Measurements from ENCODE around the gene VAMP1. TPM values are rescaled to one million over a fixed set of nuclear protein-coding genes. Genes with fewer than 3 reads are reported as not detected.
"Not testable (repeated sequence)": the region's sequence is repeated elsewhere in the genome, so short reads cannot be mapped to it uniquely, and the experiment has no call there.

VAMP1 gene
- polyA plus RNA-seq, 2 donors = 4.3 to 6.6 TPM

DNA sequence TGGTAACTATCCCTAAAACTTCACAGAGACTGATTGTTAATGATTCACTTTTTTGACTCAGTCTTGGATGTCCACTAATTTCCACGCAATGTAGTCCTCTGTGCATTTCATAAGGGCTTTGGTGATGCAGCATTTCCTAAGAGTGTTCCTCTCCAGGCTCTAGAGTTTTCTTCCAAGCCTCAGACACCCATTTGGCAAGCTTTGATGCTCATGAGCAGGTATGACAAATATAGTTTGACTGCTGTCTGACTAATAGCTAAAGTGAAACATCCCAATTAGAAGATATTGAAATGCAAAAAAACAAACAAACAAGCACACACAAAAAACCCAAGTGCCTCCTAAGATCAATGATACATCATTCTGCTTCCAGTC is 1.5 kb upstream of the VAMP1 start:
- 70 to 94% methylated on average over 1 of the region's 1 CpG for WGBS, 2 donors
- H3K36me3 ChIP-seq (ENCODE audit: control insufficient read depth in 2 of 2, insufficient read depth in 2 of 2, low read length in 1 of 2) = no peaks in the 10 kb centered on the region
- H3K27ac ChIP-seq (ENCODE audit: low read depth in 2 of 2, low read length in 1 of 2) = no peak overlapping the region
- H3K9me3 ChIP-seq (ENCODE audit: control insufficient read depth in 2 of 2, insufficient read depth in 1 of 2, low read depth in 1 of 2, low read length in 1 of 2) = no peaks in the 10 kb centered on the region
- peaks cover 0 to 3% of the 10 kb centered on the region in 2 donors for H3K4me1 ChIP-seq (ENCODE audit: control insufficient read depth in 2 of 2, insufficient read depth in 2 of 2, low read length in 1 of 2)
- H3K4me3 ChIP-seq (ENCODE audit: low read depth in 1 of 2, low read length in 2 of 2) = no peak overlapping the region
- H3K27me3 ChIP-seq (ENCODE audit: control insufficient read depth in 1 of 2, insufficient read depth in 2 of 2, low read length in 2 of 2) = no peaks in the 10 kb centered on the region

GRCh38 chr12:6469609-6470374 is 685 bp downstream of the VAMP1 start:
- H3K36me3 ChIP-seq (ENCODE audit: control insufficient read depth in 2 of 2, insufficient read depth in 2 of 2, low read length in 1 of 2) = peaks cover 0 to 6% of the 10 kb centered on the region in 2 donors
- no peaks in the 10 kb centered on the region for H3K9me3 ChIP-seq (ENCODE audit: control insufficient read depth in 2 of 2, insufficient read depth in 1 of 2, low read depth in 1 of 2, low read length in 1 of 2)
- H3K27me3 ChIP-seq (ENCODE audit: control insufficient read depth in 1 of 2, insufficient read depth in 2 of 2, low read length in 2 of 2) = no peaks in the 10 kb centered on the region
- WGBS, 2 donors = 12 to 22% methylated on average over 16 of the region's 16 CpGs
- peaks cover 0 to 3% of the 10 kb centered on the region in 2 donors for H3K4me1 ChIP-seq (ENCODE audit: control insufficient read depth in 2 of 2, insufficient read depth in 2 of 2, low read length in 1 of 2)
- peak overlapping the region; percentile 94 for H3K27ac ChIP-seq (ENCODE audit: low read depth in 2 of 2, low read length in 1 of 2)
- H3K4me3 ChIP-seq (ENCODE audit: low read depth in 1 of 2, low read length in 2 of 2) = peak overlapping the region; percentile 67 to 82

GRCh38 chr12:6469092-6469491 is 1.4 kb downstream of the VAMP1 start:
- Histone ChIP-seq H3K9me3 (ENCODE audit: control insufficient read depth in 2 of 2, insufficient read depth in 1 of 2, low read depth in 1 of 2, low read length in 1 of 2) (no peaks in the 10 kb centered on the region), H3K4me1 (ENCODE audit: control insufficient read depth in 2 of 2, insufficient read depth in 2 of 2, low read length in 1 of 2) (peaks cover 0 to 3% of the 10 kb centered on the region in 2 donors), H3K27ac (ENCODE audit: low read depth in 2 of 2, low read length in 1 of 2) (peak overlapping the region in 1 of 2 donors; percentile 2), H3K36me3 (ENCODE audit: control insufficient read depth in 2 of 2, insufficient read depth in 2 of 2, low read length in 1 of 2) (peaks cover 0 to 12% of the 10 kb centered on the region in 2 donors), H3K4me3 (ENCODE audit: low read depth in 1 of 2, low read length in 2 of 2) (no peak overlapping the region), H3K27me3 (ENCODE audit: control insufficient read depth in 1 of 2, insufficient read depth in 2 of 2, low read length in 2 of 2) (no peaks in the 10 kb centered on the region)
- WGBS, 2 donors = 63 to 64% methylated on average over 6 of the region's 6 CpGs

DNA sequence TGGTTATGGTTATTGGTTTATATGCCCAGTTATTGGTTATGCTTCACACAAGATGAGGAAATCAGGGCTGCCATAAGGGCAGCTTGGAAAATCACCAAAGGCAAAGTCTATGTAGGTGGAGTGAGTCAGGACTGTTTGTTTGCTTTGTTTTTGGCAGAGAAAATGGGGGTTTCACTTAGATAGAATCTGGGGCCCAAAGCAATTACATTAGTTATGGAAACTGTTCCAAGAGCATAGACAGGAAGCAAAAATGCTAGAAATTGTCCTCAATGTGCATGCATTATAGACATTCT is 2.2 kb downstream of the VAMP1 start:
- Histone ChIP-seq H3K9me3 (ENCODE audit: control insufficient read depth in 2 of 2, insufficient read depth in 1 of 2, low read depth in 1 of 2, low read length in 1 of 2) (no peaks in the 10 kb centered on the region), H3K27me3 (ENCODE audit: control insufficient read depth in 1 of 2, insufficient read depth in 2 of 2, low read length in 2 of 2) (no peaks in the 10 kb centered on the region), H3K36me3 (ENCODE audit: control insufficient read depth in 2 of 2, insufficient read depth in 2 of 2, low read length in 1 of 2) (peaks cover 0 to 16% of the 10 kb centered on the region in 2 donors), H3K4me3 (ENCODE audit: low read depth in 1 of 2, low read length in 2 of 2) (no peak overlapping the region), H3K4me1 (ENCODE audit: control insufficient read depth in 2 of 2, insufficient read depth in 2 of 2, low read length in 1 of 2) (peaks cover 0 to 3% of the 10 kb centered on the region in 2 donors), H3K27ac (ENCODE audit: low read depth in 2 of 2, low read length in 1 of 2) (no peak overlapping the region)

GRCh38 chr12:6467571-6468282 is 2.8 kb downstream of the VAMP1 start:
- 88 to 92% methylated on average over 9 of the region's 9 CpGs for WGBS, 2 donors
- peaks cover 0 to 20% of the 10 kb centered on the region in 2 donors for H3K36me3 ChIP-seq (ENCODE audit: control insufficient read depth in 2 of 2, insufficient read depth in 2 of 2, low read length in 1 of 2)
- H3K27me3 ChIP-seq (ENCODE audit: control insufficient read depth in 1 of 2, insufficient read depth in 2 of 2, low read length in 2 of 2); H3K27ac ChIP-seq (ENCODE audit: low read depth in 2 of 2, low read length in 1 of 2); H3K4me3 ChIP-seq (ENCODE audit: low read depth in 1 of 2, low read length in 2 of 2); H3K4me1 ChIP-seq (ENCODE audit: control insufficient read depth in 2 of 2, insufficient read depth in 2 of 2, low read length in 1 of 2); H3K9me3 ChIP-seq (ENCODE audit: control insufficient read depth in 2 of 2, insufficient read depth in 1 of 2, low read depth in 1 of 2, low read length in 1 of 2): not testable (repeated sequence)

GRCh38 chr12:6466751-6467150 is 3.7 kb downstream of the VAMP1 start:
- not testable (repeated sequence) for H3K27ac ChIP-seq (ENCODE audit: low read depth in 2 of 2, low read length in 1 of 2); H3K4me1 ChIP-seq (ENCODE audit: control insufficient read depth in 2 of 2, insufficient read depth in 2 of 2, low read length in 1 of 2); H3K27me3 ChIP-seq (ENCODE audit: control insufficient read depth in 1 of 2, insufficient read depth in 2 of 2, low read length in 2 of 2); H3K4me3 ChIP-seq (ENCODE audit: low read depth in 1 of 2, low read length in 2 of 2); H3K9me3 ChIP-seq (ENCODE audit: control insufficient read depth in 2 of 2, insufficient read depth in 1 of 2, low read depth in 1 of 2, low read length in 1 of 2)
- 92 to 94% methylated on average over 4 of the region's 4 CpGs for WGBS, 2 donors
- H3K36me3 ChIP-seq (ENCODE audit: control insufficient read depth in 2 of 2, insufficient read depth in 2 of 2, low read length in 1 of 2) = peaks cover 8 to 26% of the 10 kb centered on the region in 2 donors

- Histone ChIP-seq H3K9me3 (ENCODE audit: control insufficient read depth in 2 of 2, insufficient read depth in 1 of 2, low read depth in 1 of 2, low read length in 1 of 2) (no peaks in the 10 kb centered on the region), H3K36me3 (ENCODE audit: control insufficient read depth in 2 of 2, insufficient read depth in 2 of 2, low read length in 1 of 2) (peaks cover 8 to 32% of the 10 kb centered on the region in 2 donors), H3K27me3 (ENCODE audit: control insufficient read depth in 1 of 2, insufficient read depth in 2 of 2, low read length in 2 of 2) (no peaks in the 10 kb centered on the region), H3K27ac (ENCODE audit: low read depth in 2 of 2, low read length in 1 of 2) (no peak overlapping the region), H3K4me3 (ENCODE audit: low read depth in 1 of 2, low read length in 2 of 2) (no peak overlapping the region), H3K4me1 (ENCODE audit: control insufficient read depth in 2 of 2, insufficient read depth in 2 of 2, low read length in 1 of 2) (peaks cover 0 to 8% of the 10 kb centered on the region in 2 donors)
- 89 to 93% methylated on average over 5 of the region's 5 CpGs for WGBS, 2 donors
These were observed 4.3 kb downstream of the VAMP1 start for GRCh38 chr12:6466184-6466573.

DNA sequence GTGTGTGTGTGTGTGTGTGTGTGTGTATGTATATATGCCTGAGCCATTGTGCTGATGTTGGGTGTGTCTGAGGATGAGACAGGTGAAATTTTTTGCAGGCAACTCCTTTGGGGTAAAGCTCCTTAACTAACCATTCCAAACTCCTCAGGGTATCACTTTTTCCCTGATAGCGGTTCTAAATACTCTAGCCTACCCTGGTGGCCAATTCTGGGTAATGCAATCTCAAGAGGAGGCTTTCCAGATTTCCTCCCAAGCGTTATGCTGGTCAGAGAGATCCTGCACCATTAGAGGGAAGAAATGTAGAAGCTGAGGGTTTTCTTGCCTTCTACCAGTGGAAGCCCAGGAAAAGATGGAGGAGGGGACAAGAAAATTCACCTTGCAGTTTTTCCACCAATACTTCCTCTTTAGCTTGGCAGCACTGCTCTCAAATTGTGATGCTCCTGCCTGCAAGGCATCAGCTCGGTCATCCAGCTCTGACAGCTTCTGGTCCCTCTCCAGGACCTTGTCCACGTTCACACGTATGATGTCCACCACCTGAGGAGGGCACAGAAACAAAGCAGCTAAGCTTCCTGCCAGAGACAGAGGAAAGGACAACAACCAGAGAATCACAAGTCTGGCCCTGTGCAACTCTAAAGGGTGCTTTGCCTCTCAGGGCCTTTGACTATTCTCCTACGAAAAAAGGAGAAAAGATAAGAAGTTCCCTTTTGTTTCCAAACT is 4.9 kb downstream of the VAMP1 start:
- H3K36me3 ChIP-seq (ENCODE audit: control insufficient read depth in 2 of 2, insufficient read depth in 2 of 2, low read length in 1 of 2) = peaks cover 8 to 37% of the 10 kb centered on the region in 2 donors
- H3K4me1 ChIP-seq (ENCODE audit: control insufficient read depth in 2 of 2, insufficient read depth in 2 of 2, low read length in 1 of 2) = peaks cover 0 to 8% of the 10 kb centered on the region in 2 donors
- no peak overlapping the region for H3K27ac ChIP-seq (ENCODE audit: low read depth in 2 of 2, low read length in 1 of 2)
- no peaks in the 10 kb centered on the region for H3K9me3 ChIP-seq (ENCODE audit: control insufficient read depth in 2 of 2, insufficient read depth in 1 of 2, low read depth in 1 of 2, low read length in 1 of 2)
- no peaks in the 10 kb centered on the region for H3K27me3 ChIP-seq (ENCODE audit: control insufficient read depth in 1 of 2, insufficient read depth in 2 of 2, low read length in 2 of 2)
- 29 to 38% methylated on average over 6 of the region's 6 CpGs for WGBS, 2 donors
- no peak overlapping the region for H3K4me3 ChIP-seq (ENCODE audit: low read depth in 1 of 2, low read length in 2 of 2)

- H3K27ac ChIP-seq (ENCODE audit: low read depth in 2 of 2, low read length in 1 of 2) = peak overlapping the region in 1 of 2 donors; percentile 24
- H3K4me3 ChIP-seq (ENCODE audit: low read depth in 1 of 2, low read length in 2 of 2) = no peak overlapping the region
- no peaks in the 10 kb centered on the region for H3K9me3 ChIP-seq (ENCODE audit: control insufficient read depth in 2 of 2, insufficient read depth in 1 of 2, low read depth in 1 of 2, low read length in 1 of 2)
- peaks cover 0 to 8% of the 10 kb centered on the region in 2 donors for H3K4me1 ChIP-seq (ENCODE audit: control insufficient read depth in 2 of 2, insufficient read depth in 2 of 2, low read length in 1 of 2)
- H3K27me3 ChIP-seq (ENCODE audit: control insufficient read depth in 1 of 2, insufficient read depth in 2 of 2, low read length in 2 of 2) = no peaks in the 10 kb centered on the region
- H3K36me3 ChIP-seq (ENCODE audit: control insufficient read depth in 2 of 2, insufficient read depth in 2 of 2, low read length in 1 of 2) = peaks cover 8 to 39% of the 10 kb centered on the region in 2 donors
- 87 to 90% methylated on average over 8 of the region's 8 CpGs for WGBS, 2 donors
These were observed 5.9 kb downstream of the VAMP1 start for GRCh38 chr12:6464531-6464930.

All from esophagus (tissue), 2 donors.